Measurements from ENCODE around the gene ZNF592. TPM values are rescaled to one million over a fixed set of nuclear protein-coding genes. Genes with fewer than 3 reads are reported as not detected.
A peak's percentile ranks its signal among the peaks of the same experiment; 100 is the strongest.
"Not testable (repeated sequence)": the region's sequence is repeated elsewhere in the genome, so short reads cannot be mapped to it uniquely, and the experiment has no call there.

The ZNF592 gene
- total RNA-seq, 1 donor from 2014 or later = 7.2 TPM

GRCh38 chr15:84828086-84828908 is 79.9 kb downstream of the ZNF592 start:
- DNase-seq (ENCODE audit: low spot score) = no peak

GRCh38 chr15:84829428-84829827 is 81.0 kb downstream of the ZNF592 start:
- DNase-seq (ENCODE audit: low spot score) = no peak

- DNase-seq (ENCODE audit: low spot score) = no peak
These were observed 81.6 kb downstream of the ZNF592 start for GRCh38 chr15:84830036-84830435.

GRCh38 chr15:84831028-84831427 is 82.6 kb downstream of the ZNF592 start:
- no peak for DNase-seq (ENCODE audit: low spot score)

- DNase-seq (ENCODE audit: low spot score) = no peak
These were observed 83.2 kb downstream of the ZNF592 start for GRCh38 chr15:84831613-84832012.

GRCh38 chr15:84832448-84833040 is 84.2 kb downstream of the ZNF592 start:
- no peak for DNase-seq (ENCODE audit: low spot score)

- DNase-seq (ENCODE audit: low spot score) = peak; percentile 22
These were observed 85.2 kb downstream of the ZNF592 start for GRCh38 chr15:84833447-84834228.

GRCh38 chr15:84834229-84834955 is 86.0 kb downstream of the ZNF592 start:
- peak; percentile 43 for DNase-seq (ENCODE audit: low spot score)

GRCh38 chr15:84834969-84835368 is 86.6 kb downstream of the ZNF592 start:
- DNase-seq (ENCODE audit: low spot score) = no peak

- no peak for DNase-seq (ENCODE audit: low spot score)
These were observed 87.4 kb downstream of the ZNF592 start for GRCh38 chr15:84835661-84836337.

GRCh38 chr15:84836844-84837243 is 88.5 kb downstream of the ZNF592 start:
- DNase-seq (ENCODE audit: low spot score) = no peak

- no peak for DNase-seq (ENCODE audit: low spot score)
These were observed 91.3 kb downstream of the ZNF592 start for GRCh38 chr15:84839714-84840113.

GRCh38 chr15:84840255-84840654 is 91.9 kb downstream of the ZNF592 start:
- no peak for DNase-seq (ENCODE audit: low spot score)

- DNase-seq (ENCODE audit: low spot score) = peak; percentile 56
These were observed 92.5 kb downstream of the ZNF592 start for GRCh38 chr15:84840741-84841429.

GRCh38 chr15:84842781-84843180 is 94.4 kb downstream of the ZNF592 start:
- no peak for DNase-seq (ENCODE audit: low spot score)

GRCh38 chr15:84844964-84845363 is 96.6 kb downstream of the ZNF592 start:
- DNase-seq (ENCODE audit: low spot score) = no peak

- not testable (repeated sequence) for DNase-seq (ENCODE audit: low spot score)
These were observed 97.2 kb downstream of the ZNF592 start for GRCh38 chr15:84845631-84846030.

- no peak for DNase-seq (ENCODE audit: low spot score)
These were observed 97.9 kb downstream of the ZNF592 start for GRCh38 chr15:84846269-84846668.

GRCh38 chr15:84847382-84847781 is 99.0 kb downstream of the ZNF592 start:
- no peak for DNase-seq (ENCODE audit: low spot score)

- no peak for DNase-seq (ENCODE audit: low spot score)
These were observed 103.8 kb downstream of the ZNF592 start for GRCh38 chr15:84852212-84852611.

GRCh38 chr15:84855136-84855535 is 106.7 kb downstream of the ZNF592 start:
- no peak for DNase-seq (ENCODE audit: low spot score)
